Measurements from ENCODE around the gene PITPNM3.

DNA sequence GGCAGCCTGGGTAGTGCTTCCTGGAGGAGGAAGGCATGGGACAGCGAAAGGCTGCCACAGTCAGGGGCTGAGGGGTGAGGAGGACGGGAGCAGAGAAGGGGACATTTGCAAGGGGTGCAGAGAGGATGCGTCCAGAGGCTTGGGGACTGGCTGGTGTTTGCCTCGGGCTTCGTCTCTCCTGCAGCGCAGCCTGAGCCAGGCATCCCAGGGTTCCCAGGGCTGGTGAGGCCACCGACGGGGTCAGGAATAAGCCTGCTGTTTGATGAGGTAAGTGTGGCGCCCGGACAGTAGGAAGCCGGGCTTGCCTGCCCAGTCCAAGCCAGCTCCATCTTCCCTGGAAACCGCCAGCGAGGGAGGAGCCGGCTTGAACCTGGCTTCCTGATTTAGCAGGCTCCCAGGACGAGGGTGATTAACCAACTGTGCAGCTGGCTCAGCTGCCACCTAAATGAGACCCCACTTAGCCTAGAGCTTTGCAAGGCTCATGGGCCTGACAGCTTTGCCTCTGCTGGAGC lies 47.8 kb downstream of the PITPNM3 start:
- TF ChIP-seq, protein P1, sequence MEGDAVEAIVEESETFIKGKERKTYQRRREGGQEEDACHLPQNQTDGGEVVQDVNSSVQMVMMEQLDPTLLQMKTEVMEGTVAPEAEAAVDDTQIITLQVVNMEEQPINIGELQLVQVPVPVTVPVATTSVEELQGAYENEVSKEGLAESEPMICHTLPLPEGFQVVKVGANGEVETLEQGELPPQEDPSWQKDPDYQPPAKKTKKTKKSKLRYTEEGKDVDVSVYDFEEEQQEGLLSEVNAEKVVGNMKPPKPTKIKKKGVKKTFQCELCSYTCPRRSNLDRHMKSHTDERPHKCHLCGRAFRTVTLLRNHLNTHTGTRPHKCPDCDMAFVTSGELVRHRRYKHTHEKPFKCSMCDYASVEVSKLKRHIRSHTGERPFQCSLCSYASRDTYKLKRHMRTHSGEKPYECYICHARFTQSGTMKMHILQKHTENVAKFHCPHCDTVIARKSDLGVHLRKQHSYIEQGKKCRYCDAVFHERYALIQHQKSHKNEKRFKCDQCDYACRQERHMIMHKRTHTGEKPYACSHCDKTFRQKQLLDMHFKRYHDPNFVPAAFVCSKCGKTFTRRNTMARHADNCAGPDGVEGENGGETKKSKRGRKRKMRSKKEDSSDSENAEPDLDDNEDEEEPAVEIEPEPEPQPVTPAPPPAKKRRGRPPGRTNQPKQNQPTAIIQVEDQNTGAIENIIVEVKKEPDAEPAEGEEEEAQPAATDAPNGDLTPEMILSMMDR (IDR thresholded peaks at IDR 0.05), result no peak
- no peak for TF ChIP-seq POLR2A (IDR thresholded peaks at IDR 0.05)
